ENCODE measurements around the gene MS4A7. TPM values are rescaled to one million over a fixed set of nuclear protein-coding genes. Genes with fewer than 3 reads are reported as not detected.

MS4A7 gene
- total RNA-seq, 1 experiment from 2014 or later, result 0.31 TPM

- TF ChIP-seq ARID4B (CRISPR knock-in tag; IDR thresholded peaks at IDR 0.05; ENCODE audit: borderline replicate concordance) (no peak), SP1 (CRISPR knock-in tag; conservative IDR thresholded peaks at IDR 0.05) (no peak), FOXP1 (CRISPR knock-in tag; IDR thresholded peaks at IDR 0.05; ENCODE audit: borderline replicate concordance) (no peak), HMGA2 (CRISPR knock-in tag; IDR thresholded peaks at IDR 0.05) (no peak), PREB (CRISPR knock-in tag; IDR thresholded peaks at IDR 0.05; ENCODE audit: borderline replicate concordance) (no peak), CREM (CRISPR knock-in tag; IDR thresholded peaks at IDR 0.05) (no peak), ZNF416 (CRISPR knock-in tag; IDR thresholded peaks at IDR 0.05) (no peak), E2F4 (CRISPR knock-in tag; IDR thresholded peaks at IDR 0.05; ENCODE audit: borderline replicate concordance, low read depth) (no peak)
These were observed 7.5 kb upstream of the MS4A7 start (continued) for GRCh38 chr11:60370811-60371298.

GRCh38 chr11:60371386-60371785 is 6.9 kb upstream of the MS4A7 start:
- Mint-ChIP-seq H3K36me3 (peaks cover 14% of the 10 kb centered on the region), H3K4me1 (peaks cover 40% of the 10 kb centered on the region), H3K27ac (no peak overlapping the region), H3K4me3 (no peak overlapping the region), H3K27me3 (ENCODE audit: low read depth) (no peaks in the 10 kb centered on the region), H3K9me3 (peaks cover 17% of the 10 kb centered on the region)
- DNase-seq (ENCODE audit: low spot score), result no peak
- no peak for ATAC-seq
- TF ChIP-seq STAT6 (CRISPR knock-in tag; conservative IDR thresholded peaks at IDR 0.05; ENCODE audit: low read depth) (no peak), TEAD4 (CRISPR knock-in tag; IDR thresholded peaks at IDR 0.05) (no peak), EMX1 (CRISPR knock-in tag; IDR thresholded peaks at IDR 0.05) (no peak), OVOL2 (CRISPR knock-in tag; IDR thresholded peaks at IDR 0.05; ENCODE audit: borderline replicate concordance) (no peak), SOX15 (CRISPR knock-in tag; IDR thresholded peaks at IDR 0.05) (no peak), FOXK1 (CRISPR knock-in tag; IDR thresholded peaks at IDR 0.05) (no peak), ZNF281 (CRISPR knock-in tag; IDR thresholded peaks at IDR 0.05) (no peak), AR (CRISPR knock-in tag; IDR thresholded peaks at IDR 0.05) (no peak), ETV6 (CRISPR knock-in tag; IDR thresholded peaks at IDR 0.05) (no peak)
- ChIA-PET CTCF (interaction anchor here (1.6 kb wide), 2 partner anchors 8 to 240 kb away, joined by 4 to 7 read pairs; no protein-coding TSS in a partner anchor), POLR2A (no interaction called here)
